H1 (cell line): ENCODE measurements around the gene NENF. TPM values are rescaled to one million over a fixed set of nuclear protein-coding genes. Genes with fewer than 3 reads are reported as not detected.

ENCODE experiments used
- CTCF ChIA-PET: fragments of 300-600 bp; sonication (Branson Sonifier 250); formaldehyde crosslinking; loops from one replicate; lab custom pipeline; 2021; ENCODE audit not compliant: partially characterized antibody; lab: Charles Lee
- POLR2A ChIA-PET: fragments of 300-600 bp; sonication (Branson Sonifier 250); formaldehyde crosslinking; loops from one replicate; lab custom pipeline; 2021; ENCODE audit warnings: inconsistent platforms; ENCODE audit not compliant: partially characterized antibody; lab: Charles Lee
- DNase-seq, 2 experiments: peaks; one replicate each; pipeline versions ENCODE4 v3.0.0 to v3.0.0-alpha.2; 2010 to 2022; ENCODE audit warnings: low spot score in 2 of 2, low read depth in 1 of 2, mixed read lengths in 1 of 2
- FAIRE-seq: peaks from 2 replicates; lab custom pipeline; 2011; peaks lifted over from hg19 to GRCh38; lab: Jason Lieb, UNC
- H2AFZ ChIP-seq: 2 replicates; pipeline ENCODE4 v1.8.1; 2012; ENCODE audit warnings: low read length, inconsistent platforms
- H2AK5ac ChIP-seq: 2 replicates; pipeline ENCODE4 v1.6.1; 2013; ENCODE audit warnings: low read depth, low read length
- H2BK120ac ChIP-seq: replicated peaks from 2 replicates; pipeline ENCODE3; 2013; ENCODE audit warnings: low read depth, low read length, inconsistent platforms
- H2BK12ac ChIP-seq: 2 replicates; pipeline ENCODE4 v1.6.1; 2013; ENCODE audit warnings: low read depth, low read length
- H2BK15ac ChIP-seq: 2 replicates; pipeline ENCODE4 v1.6.1; 2013; ENCODE audit warnings: low read length
- H2BK20ac ChIP-seq: 2 replicates; pipeline ENCODE4 v1.6.1; 2013; ENCODE audit warnings: low read length
- H2BK5ac ChIP-seq: 2 replicates; pipeline ENCODE4 v1.6.1; 2013; ENCODE audit warnings: low read depth, low read length
- H3K14ac ChIP-seq: 2 replicates; pipeline ENCODE4 v1.6.1; 2013; ENCODE audit warnings: inconsistent platforms; ENCODE audit not compliant: insufficient read length
- H3K18ac ChIP-seq: 2 replicates; pipeline ENCODE4 v1.6.1; 2013; ENCODE audit warnings: low read length; ENCODE audit errors: extremely low read depth
- H3K23ac ChIP-seq: 2 replicates; pipeline ENCODE4 v1.6.1; 2013; ENCODE audit warnings: inconsistent platforms; ENCODE audit not compliant: insufficient read length
- H3K23me2 ChIP-seq: 2 replicates; pipeline ENCODE4 v1.6.1; 2013; ENCODE audit warnings: low read depth, low read length
- H3K27ac ChIP-seq: 2 replicates; pipeline ENCODE4 v1.6.1; 2011; ENCODE audit warnings: low read depth, low read length, inconsistent platforms
- H3K27me3 ChIP-seq, 4 experiments: replicated peaks in 1 of 4; 1 replicate in 1 of 4; 2 replicates in 3 of 4; pipeline versions ENCODE4 v1.6.1 to v1.8.1; 2011 to 2013; ENCODE audit warnings: low read length in 3 of 4, mild to moderate bottlenecking in 3 of 4, inconsistent platforms in 2 of 4, mixed read lengths in 2 of 4, moderate library complexity in 1 of 4; ENCODE audit not compliant: control insufficient read depth in 3 of 4, insufficient read depth in 3 of 4; ENCODE audit errors: extremely low read depth in 1 of 4
- H3K36me3 ChIP-seq, 4 experiments: 2 replicates each; pipeline versions ENCODE4 v1.6.1 to v1.8.1; 2011 to 2013; ENCODE audit warnings: mild to moderate bottlenecking in 4 of 4, low read length in 3 of 4, moderate library complexity in 2 of 4, control low read depth in 1 of 4, inconsistent platforms in 1 of 4; ENCODE audit not compliant: insufficient read depth in 4 of 4, control insufficient read depth in 2 of 4
- H3K4ac ChIP-seq: replicated peaks from 2 replicates; pipeline ENCODE3; 2013; ENCODE audit warnings: low read length, low read depth, mixed read lengths, inconsistent platforms; ENCODE audit not compliant: insufficient read length
- H3K4me1 ChIP-seq, 4 experiments: replicated peaks in 1 of 4; 1 replicate in 1 of 4; 2 replicates in 3 of 4; pipeline versions ENCODE4 v1.6.1 to v1.8.1; 2011 to 2013; ENCODE audit warnings: low read length in 3 of 4, inconsistent platforms in 2 of 4, mixed read lengths in 1 of 4; ENCODE audit not compliant: insufficient read depth in 4 of 4, control insufficient read depth in 3 of 4
- H3K4me2 ChIP-seq, 2 experiments: 2 replicates each; pipeline versions ENCODE4 v1.6.1 to v1.8.1; 2011 to 2013; ENCODE audit warnings: low read depth in 2 of 2, low read length in 2 of 2, control low read depth in 1 of 2, inconsistent platforms in 1 of 2, mild to moderate bottlenecking in 1 of 2; ENCODE audit not compliant: insufficient read depth in 1 of 2
- H3K4me3 ChIP-seq, 4 experiments: fragments of 200-600, 300-600 bp in 1 of 4; sonication (generic), shearing (Covaris generic), sonication (Bioruptor Twin) in 1 of 4; 2 replicates each; pipeline versions ENCODE4 v1.5.1 to v1.8.1; 2011 to 2016; ENCODE audit warnings: low read length in 4 of 4, low read depth in 3 of 4, control low read depth in 2 of 4, inconsistent platforms in 2 of 4, mild to moderate bottlenecking in 2 of 4, mixed read lengths in 1 of 4, moderate library complexity in 1 of 4; ENCODE audit not compliant: insufficient read depth in 2 of 4; ENCODE audit errors: extremely low read depth in 1 of 4
- H3K56ac ChIP-seq: replicated peaks from 2 replicates; pipeline ENCODE3; 2013; ENCODE audit warnings: low read depth, mild to moderate bottlenecking, mixed read lengths, low read length, inconsistent platforms; ENCODE audit not compliant: insufficient read length
- H3K79me1 ChIP-seq: 2 replicates; pipeline ENCODE4 v1.6.1; 2013; ENCODE audit warnings: low read depth, low read length, control low read depth
- H3K79me2 ChIP-seq, 2 experiments: 2 replicates each; pipeline versions ENCODE4 v1.6.1 to v1.8.1; 2012 to 2013; ENCODE audit warnings: low read length in 2 of 2, mild to moderate bottlenecking in 2 of 2, inconsistent platforms in 1 of 2; ENCODE audit not compliant: insufficient read depth in 2 of 2, control insufficient read depth in 1 of 2
- H3K9ac ChIP-seq, 4 experiments: replicated peaks in 1 of 4; 1 replicate in 1 of 4; 2 replicates in 3 of 4; pipeline versions ENCODE4 v1.6.1 to v1.8.1; 2011 to 2013; ENCODE audit warnings: low read depth in 3 of 4, low read length in 3 of 4, control low read depth in 2 of 4, mild to moderate bottlenecking in 2 of 4, moderate library complexity in 2 of 4, inconsistent platforms in 1 of 4; ENCODE audit errors: extremely low read depth in 1 of 4
- H3K9me3 ChIP-seq, 2 experiments: 2 replicates each; pipeline versions ENCODE4 v1.6.1 to v1.8.1; 2012 to 2013; ENCODE audit warnings: mild to moderate bottlenecking in 2 of 2, moderate library complexity in 2 of 2, control low read depth in 1 of 2, inconsistent platforms in 1 of 2, low read depth in 1 of 2, low read length in 1 of 2, mixed read lengths in 1 of 2; ENCODE audit not compliant: insufficient read depth in 2 of 2
- H4K20me1 ChIP-seq, 2 experiments: replicated peaks in 1 of 2; 2 replicates each; pipeline versions ENCODE3 to v1.8.1; 2011 to 2013; ENCODE audit warnings: inconsistent platforms in 2 of 2, low read length in 2 of 2, mild to moderate bottlenecking in 1 of 2; ENCODE audit not compliant: insufficient read depth in 2 of 2, control insufficient read depth in 1 of 2
- H4K5ac ChIP-seq: 2 replicates; pipeline ENCODE4 v1.6.1; 2013; ENCODE audit warnings: low read length, low read depth, mixed read lengths, inconsistent platforms; ENCODE audit not compliant: insufficient read length
- H4K8ac ChIP-seq: 2 replicates; pipeline ENCODE4 v1.8.0; 2013; ENCODE audit warnings: mild to moderate bottlenecking, moderate library complexity, low read length, inconsistent platforms; ENCODE audit not compliant: insufficient read depth; ENCODE audit errors: extremely low read depth
- H4K91ac ChIP-seq: replicated peaks from 2 replicates; pipeline ENCODE3; 2013; ENCODE audit warnings: low read length, mixed read lengths, inconsistent platforms; ENCODE audit not compliant: insufficient read length
- BACH1 ChIP-seq: IDR thresholded peaks from 2 replicates; pipeline ENCODE4 v1.6.1; 2012; ENCODE audit warnings: low read length, improper control_type of control experiment
- BCL11A ChIP-seq, 2 experiments: IDR thresholded peaks; one replicate each; pipeline ENCODE4 v1.6.1; 2011; ENCODE audit warnings: low read depth in 2 of 2, low read length in 2 of 2, mild to moderate bottlenecking in 2 of 2
- CBX5 ChIP-seq: fragments of 300-800, 300-1000 bp; sonication (generic); IDR thresholded peaks from 2 replicates; pipeline ENCODE4 v1.7.1; 2016; ENCODE audit warnings: antibody characterized with exemption, low read length, low read depth
- EGR1 ChIP-seq: IDR thresholded peaks from 2 replicates; pipeline ENCODE4 v1.6.1; 2011; ENCODE audit warnings: low read depth, low read length, borderline replicate concordance
- GABPA ChIP-seq: IDR thresholded peaks from 2 replicates; pipeline ENCODE4 v1.6.1; 2011; ENCODE audit warnings: mild to moderate bottlenecking, low read length, moderate library complexity, borderline replicate concordance; ENCODE audit not compliant: insufficient read depth
- JUN ChIP-seq: IDR thresholded peaks from 2 replicates; pipeline ENCODE4 v1.6.1; 2011; ENCODE audit warnings: low read depth, mild to moderate bottlenecking, improper control_type of control experiment, low read length
- KDM1A ChIP-seq: fragments of 200-600, 300-600 bp; sonication (generic); IDR thresholded peaks from 2 replicates; pipeline ENCODE4 v1.7.1; 2016; ENCODE audit warnings: mild to moderate bottlenecking, low read length, borderline replicate concordance
- MAFK ChIP-seq: IDR thresholded peaks from 2 replicates; pipeline ENCODE4 v1.6.1; 2012; ENCODE audit warnings: low read depth, mild to moderate bottlenecking, improper control_type of control experiment, low read length
- POU5F1 ChIP-seq: IDR thresholded peaks from 2 replicates; pipeline ENCODE4 v1.6.1; 2011; ENCODE audit warnings: low read depth, mild to moderate bottlenecking, low read length, moderate library complexity
- SP1 ChIP-seq: IDR thresholded peaks from 2 replicates; pipeline ENCODE4 v1.6.1; 2011; ENCODE audit warnings: low read depth, low read length
- WGBS, 2 experiments: shearing (Covaris generic) in 1 of 2; methylation state at CpG; one replicate each; pipeline versions ENCODE4 v1.1.6 to v1.1.7; 2013 to 2015; ENCODE audit warnings: low lambda C conversion rate in 2 of 2, mixed read lengths in 2 of 2, inconsistent platforms in 1 of 2, low coverage in 1 of 2, missing lambda C conversion rate in 1 of 2; ENCODE audit not compliant: insufficient replicate concordance in 2 of 2, insufficient coverage in 1 of 2, insufficient read length in 1 of 2; ENCODE audit errors: extremely low coverage in 1 of 2, missing lambda C conversion rate in 1 of 2; 5-methylcytosine and 5-hydroxymethylcytosine counted together
- polyA plus RNA-seq, 7 experiments: library from polyadenylated mRNA; depleted of rRNA in 3 of 7; stranded (reverse) in 5 of 7; unstranded in 2 of 7; fragments of >200 nt in 5 of 7; fragments of 200-250 nt in 2 of 7; gene quantifications; 1 replicate in 5 of 7; 2 replicates in 1 of 7; 4 replicates in 1 of 7; pipeline versions ENCODE4 v1.2.1 to v1.2.3, GENCODE V29; 2011 to 2013; ENCODE audit warnings: missing spikeins in 2 of 7, mixed read lengths in 2 of 7
- total RNA-seq: library from RNA; stranded (reverse); fragmentation: NEBNext Ultra II Directional; extraction: Animal tissue kit (Norgen Biotek cat#: 25700); gene quantifications from 2 replicates; pipeline ENCODE4 v1.2.1, GENCODE V29; 2021
- TF ChIP-seq, protein P1 (sequence below): IDR thresholded peaks from 2 replicates; pipeline ENCODE4 v1.6.1; 2011; ENCODE audit warnings: low read length, improper control_type of control experiment

NENF gene
- total and polyA plus RNA-seq, 2 of the 8 experiments (the other 6 are each of a cell fraction or from before 2014, with no cell fraction given), result 27.0 to 28.0 TPM

GRCh38 chr1:212484701-212485570, 52.2 kb downstream of the NENF start:
- Histone ChIP-seq H3K79me2 (no peaks in the 10 kb centered on the region), H4K91ac (no peak overlapping the region), H3K9ac (no peak overlapping the region), H3K4me2 (no peak overlapping the region), H3K4ac (no peak overlapping the region), H3K18ac (no peak overlapping the region), H2AFZ (no peak overlapping the region), H4K8ac (no peak overlapping the region; the same call in 1 of the 2 replicates), H2BK5ac (no peak overlapping the region), H3K27me3 (no peaks in the 10 kb centered on the region), H3K36me3 (no peaks in the 10 kb centered on the region), H3K9me3 (no peaks in the 10 kb centered on the region), H3K23me2 (no peaks in the 10 kb centered on the region), H4K20me1 (no peaks in the 10 kb centered on the region), H4K5ac (no peak overlapping the region), H2BK20ac (no peak overlapping the region), H3K79me1 (no peaks in the 10 kb centered on the region), H2BK120ac (no peak overlapping the region), H3K4me3 (no peak overlapping the region), H2BK12ac (no peak overlapping the region), H3K56ac (no peak overlapping the region), H3K27ac (no peak overlapping the region), H3K14ac (no peak overlapping the region), H2AK5ac (no peak overlapping the region), H3K4me1 (peaks cover 0 to 3% (median 1%) of the 10 kb centered on the region in 4 experiments; a peak in 2 of 7 replicates), H3K23ac (no peak overlapping the region), H2BK15ac (no peak overlapping the region)
- no peak for DNase-seq
- ChIA-PET CTCF (interaction anchor here (0.8 to 1.5 kb wide), 3 partner anchors 27 to 184 kb away, joined by 3 to 5 read pairs (median 5); no protein-coding TSS in a partner anchor), POLR2A (interaction anchor here (2.0 kb wide), 1 partner anchor 123 kb away, joined by 9 read pairs; the partner anchor contains the start of gene ATF3)
- FAIRE-seq, result no peak
- WGBS, 2 experiments, result 93% methylated on average over 11 of the region's 11 CpGs; no CpG with 5 or more reads in 1 of the 2 experiments
- TF ChIP-seq GABPA (no peak), POU5F1 (no peak), MAFK (no peak), BCL11A (IDR thresholded peaks at IDR 0.05; ENCODE audit: low read depth in 2 of 2, low read length in 2 of 2) (no peak), EGR1 (no peak), JUN (no peak), CBX5 (no peak), SP1 (no peak), BACH1 (no peak), KDM1A (no peak)
- TF ChIP-seq, protein P1, sequence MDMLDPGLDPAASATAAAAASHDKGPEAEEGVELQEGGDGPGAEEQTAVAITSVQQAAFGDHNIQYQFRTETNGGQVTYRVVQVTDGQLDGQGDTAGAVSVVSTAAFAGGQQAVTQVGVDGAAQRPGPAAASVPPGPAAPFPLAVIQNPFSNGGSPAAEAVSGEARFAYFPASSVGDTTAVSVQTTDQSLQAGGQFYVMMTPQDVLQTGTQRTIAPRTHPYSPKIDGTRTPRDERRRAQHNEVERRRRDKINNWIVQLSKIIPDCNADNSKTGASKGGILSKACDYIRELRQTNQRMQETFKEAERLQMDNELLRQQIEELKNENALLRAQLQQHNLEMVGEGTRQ, result no peak
